H1 (cell line): ENCODE data around the gene AMN1. TPM values are rescaled to one million over a fixed set of nuclear protein-coding genes. Genes with fewer than 3 reads are reported as not detected.

Source experiments
- CTCF ChIA-PET: fragments of 300-600 bp; sonication (Branson Sonifier 250); formaldehyde crosslinking; loops from one replicate; lab custom pipeline; 2021; ENCODE audit not compliant: partially characterized antibody; lab: Charles Lee
- POLR2A ChIA-PET: fragments of 300-600 bp; sonication (Branson Sonifier 250); formaldehyde crosslinking; loops from one replicate; lab custom pipeline; 2021; ENCODE audit warnings: inconsistent platforms; ENCODE audit not compliant: partially characterized antibody; lab: Charles Lee
- DNase-seq, 2 experiments: peaks; one replicate each; pipeline versions ENCODE4 v3.0.0 to v3.0.0-alpha.2; 2010 to 2022; ENCODE audit warnings: low spot score in 2 of 2, low read depth in 1 of 2, mixed read lengths in 1 of 2
- FAIRE-seq: peaks from 2 replicates; lab custom pipeline; 2011; peaks lifted over from hg19 to GRCh38; lab: Jason Lieb, UNC
- H2AFZ ChIP-seq: 2 replicates; pipeline ENCODE4 v1.8.1; 2012; ENCODE audit warnings: low read length, inconsistent platforms
- H2AK5ac ChIP-seq: 2 replicates; pipeline ENCODE4 v1.6.1; 2013; ENCODE audit warnings: low read depth, low read length
- H2BK120ac ChIP-seq: replicated peaks from 2 replicates; pipeline ENCODE3; 2013; ENCODE audit warnings: low read depth, low read length, inconsistent platforms
- H2BK12ac ChIP-seq: 2 replicates; pipeline ENCODE4 v1.6.1; 2013; ENCODE audit warnings: low read depth, low read length
- H2BK15ac ChIP-seq: 2 replicates; pipeline ENCODE4 v1.6.1; 2013; ENCODE audit warnings: low read length
- H2BK20ac ChIP-seq: 2 replicates; pipeline ENCODE4 v1.6.1; 2013; ENCODE audit warnings: low read length
- H2BK5ac ChIP-seq: 2 replicates; pipeline ENCODE4 v1.6.1; 2013; ENCODE audit warnings: low read depth, low read length
- H3K14ac ChIP-seq: 2 replicates; pipeline ENCODE4 v1.6.1; 2013; ENCODE audit warnings: inconsistent platforms; ENCODE audit not compliant: insufficient read length
- H3K18ac ChIP-seq: 2 replicates; pipeline ENCODE4 v1.6.1; 2013; ENCODE audit warnings: low read length; ENCODE audit errors: extremely low read depth
- H3K23ac ChIP-seq: 2 replicates; pipeline ENCODE4 v1.6.1; 2013; ENCODE audit warnings: inconsistent platforms; ENCODE audit not compliant: insufficient read length
- H3K23me2 ChIP-seq: 2 replicates; pipeline ENCODE4 v1.6.1; 2013; ENCODE audit warnings: low read depth, low read length
- H3K27ac ChIP-seq: 2 replicates; pipeline ENCODE4 v1.6.1; 2011; ENCODE audit warnings: low read depth, low read length, inconsistent platforms
- H3K27me3 ChIP-seq, 4 experiments: replicated peaks in 1 of 4; 1 replicate in 1 of 4; 2 replicates in 3 of 4; pipeline versions ENCODE4 v1.6.1 to v1.8.1; 2011 to 2013; ENCODE audit warnings: low read length in 3 of 4, mild to moderate bottlenecking in 3 of 4, inconsistent platforms in 2 of 4, mixed read lengths in 2 of 4, moderate library complexity in 1 of 4; ENCODE audit not compliant: control insufficient read depth in 3 of 4, insufficient read depth in 3 of 4; ENCODE audit errors: extremely low read depth in 1 of 4
- H3K36me3 ChIP-seq, 4 experiments: 2 replicates each; pipeline versions ENCODE4 v1.6.1 to v1.8.1; 2011 to 2013; ENCODE audit warnings: mild to moderate bottlenecking in 4 of 4, low read length in 3 of 4, moderate library complexity in 2 of 4, control low read depth in 1 of 4, inconsistent platforms in 1 of 4; ENCODE audit not compliant: insufficient read depth in 4 of 4, control insufficient read depth in 2 of 4
- H3K4ac ChIP-seq: replicated peaks from 2 replicates; pipeline ENCODE3; 2013; ENCODE audit warnings: low read length, low read depth, mixed read lengths, inconsistent platforms; ENCODE audit not compliant: insufficient read length
- H3K4me1 ChIP-seq, 4 experiments: replicated peaks in 1 of 4; 1 replicate in 1 of 4; 2 replicates in 3 of 4; pipeline versions ENCODE4 v1.6.1 to v1.8.1; 2011 to 2013; ENCODE audit warnings: low read length in 3 of 4, inconsistent platforms in 2 of 4, mixed read lengths in 1 of 4; ENCODE audit not compliant: insufficient read depth in 4 of 4, control insufficient read depth in 3 of 4
- H3K4me2 ChIP-seq, 2 experiments: 2 replicates each; pipeline versions ENCODE4 v1.6.1 to v1.8.1; 2011 to 2013; ENCODE audit warnings: low read depth in 2 of 2, low read length in 2 of 2, control low read depth in 1 of 2, inconsistent platforms in 1 of 2, mild to moderate bottlenecking in 1 of 2; ENCODE audit not compliant: insufficient read depth in 1 of 2
- H3K4me3 ChIP-seq, 4 experiments: fragments of 200-600, 300-600 bp in 1 of 4; sonication (generic), shearing (Covaris generic), sonication (Bioruptor Twin) in 1 of 4; 2 replicates each; pipeline versions ENCODE4 v1.5.1 to v1.8.1; 2011 to 2016; ENCODE audit warnings: low read length in 4 of 4, low read depth in 3 of 4, control low read depth in 2 of 4, inconsistent platforms in 2 of 4, mild to moderate bottlenecking in 2 of 4, mixed read lengths in 1 of 4, moderate library complexity in 1 of 4; ENCODE audit not compliant: insufficient read depth in 2 of 4; ENCODE audit errors: extremely low read depth in 1 of 4
- H3K56ac ChIP-seq: replicated peaks from 2 replicates; pipeline ENCODE3; 2013; ENCODE audit warnings: low read depth, mild to moderate bottlenecking, mixed read lengths, low read length, inconsistent platforms; ENCODE audit not compliant: insufficient read length
- H3K79me1 ChIP-seq: 2 replicates; pipeline ENCODE4 v1.6.1; 2013; ENCODE audit warnings: low read depth, low read length, control low read depth
- H3K79me2 ChIP-seq, 2 experiments: 2 replicates each; pipeline versions ENCODE4 v1.6.1 to v1.8.1; 2012 to 2013; ENCODE audit warnings: low read length in 2 of 2, mild to moderate bottlenecking in 2 of 2, inconsistent platforms in 1 of 2; ENCODE audit not compliant: insufficient read depth in 2 of 2, control insufficient read depth in 1 of 2
- H3K9ac ChIP-seq, 4 experiments: replicated peaks in 1 of 4; 1 replicate in 1 of 4; 2 replicates in 3 of 4; pipeline versions ENCODE4 v1.6.1 to v1.8.1; 2011 to 2013; ENCODE audit warnings: low read depth in 3 of 4, low read length in 3 of 4, control low read depth in 2 of 4, mild to moderate bottlenecking in 2 of 4, moderate library complexity in 2 of 4, inconsistent platforms in 1 of 4; ENCODE audit errors: extremely low read depth in 1 of 4
- H3K9me3 ChIP-seq, 2 experiments: 2 replicates each; pipeline versions ENCODE4 v1.6.1 to v1.8.1; 2012 to 2013; ENCODE audit warnings: mild to moderate bottlenecking in 2 of 2, moderate library complexity in 2 of 2, control low read depth in 1 of 2, inconsistent platforms in 1 of 2, low read depth in 1 of 2, low read length in 1 of 2, mixed read lengths in 1 of 2; ENCODE audit not compliant: insufficient read depth in 2 of 2
- H4K20me1 ChIP-seq, 2 experiments: replicated peaks in 1 of 2; 2 replicates each; pipeline versions ENCODE3 to v1.8.1; 2011 to 2013; ENCODE audit warnings: inconsistent platforms in 2 of 2, low read length in 2 of 2, mild to moderate bottlenecking in 1 of 2; ENCODE audit not compliant: insufficient read depth in 2 of 2, control insufficient read depth in 1 of 2
- H4K5ac ChIP-seq: 2 replicates; pipeline ENCODE4 v1.6.1; 2013; ENCODE audit warnings: low read length, low read depth, mixed read lengths, inconsistent platforms; ENCODE audit not compliant: insufficient read length
- H4K8ac ChIP-seq: 2 replicates; pipeline ENCODE4 v1.8.0; 2013; ENCODE audit warnings: mild to moderate bottlenecking, moderate library complexity, low read length, inconsistent platforms; ENCODE audit not compliant: insufficient read depth; ENCODE audit errors: extremely low read depth
- H4K91ac ChIP-seq: replicated peaks from 2 replicates; pipeline ENCODE3; 2013; ENCODE audit warnings: low read length, mixed read lengths, inconsistent platforms; ENCODE audit not compliant: insufficient read length
- CHD2 ChIP-seq: IDR thresholded peaks from 2 replicates; pipeline ENCODE4 v1.6.1; 2012; ENCODE audit warnings: low read length, improper control_type of control experiment
- GTF2F1 ChIP-seq: IDR thresholded peaks from 2 replicates; pipeline ENCODE4 v1.6.1; 2012; ENCODE audit warnings: low read depth, low read length, improper control_type of control experiment, borderline replicate concordance
- POLR2AphosphoS5 ChIP-seq: IDR thresholded peaks from 2 replicates; pipeline ENCODE4 v1.6.1; 2011; ENCODE audit warnings: low read depth, low read length
- SIX5 ChIP-seq: IDR thresholded peaks from 2 replicates; pipeline ENCODE4 v1.6.1; 2011; ENCODE audit warnings: mild to moderate bottlenecking, low read depth, low read length
- SP4 ChIP-seq: IDR thresholded peaks from 2 replicates; pipeline ENCODE4 v1.6.1; 2012; ENCODE audit warnings: low read length, inconsistent platforms
- TCF12 ChIP-seq: IDR thresholded peaks from 2 replicates; pipeline ENCODE4 v1.6.1; 2011; ENCODE audit warnings: low read depth, mild to moderate bottlenecking, low read length
- whole genome bisulfite sequencing, 2 experiments: shearing (Covaris generic) in 1 of 2; methylation state at CpG; one replicate each; pipeline versions ENCODE4 v1.1.6 to v1.1.7; 2013 to 2015; ENCODE audit warnings: low lambda C conversion rate in 2 of 2, mixed read lengths in 2 of 2, inconsistent platforms in 1 of 2, low coverage in 1 of 2, missing lambda C conversion rate in 1 of 2; ENCODE audit not compliant: insufficient replicate concordance in 2 of 2, insufficient coverage in 1 of 2, insufficient read length in 1 of 2; ENCODE audit errors: extremely low coverage in 1 of 2, missing lambda C conversion rate in 1 of 2; 5-methylcytosine and 5-hydroxymethylcytosine counted together
- polyA plus RNA-seq, 7 experiments: library from polyadenylated mRNA; depleted of rRNA in 3 of 7; stranded (reverse) in 5 of 7; unstranded in 2 of 7; fragments of >200 nt in 5 of 7; fragments of 200-250 nt in 2 of 7; gene quantifications; 1 replicate in 5 of 7; 2 replicates in 1 of 7; 4 replicates in 1 of 7; pipeline versions ENCODE4 v1.2.1 to v1.2.3, GENCODE V29; 2011 to 2013; ENCODE audit warnings: missing spikeins in 2 of 7, mixed read lengths in 2 of 7
- total RNA-seq: library from RNA; stranded (reverse); fragmentation: NEBNext Ultra II Directional; extraction: Animal tissue kit (Norgen Biotek cat#: 25700); gene quantifications from 2 replicates; pipeline ENCODE4 v1.2.1, GENCODE V29; 2021

The AMN1 gene
- total and polyA plus RNA-seq, 2 of the 8 experiments (the other 6 are each of a cell fraction or from before 2014, with no cell fraction given), result 7.5 to 13.8 TPM

DNA sequence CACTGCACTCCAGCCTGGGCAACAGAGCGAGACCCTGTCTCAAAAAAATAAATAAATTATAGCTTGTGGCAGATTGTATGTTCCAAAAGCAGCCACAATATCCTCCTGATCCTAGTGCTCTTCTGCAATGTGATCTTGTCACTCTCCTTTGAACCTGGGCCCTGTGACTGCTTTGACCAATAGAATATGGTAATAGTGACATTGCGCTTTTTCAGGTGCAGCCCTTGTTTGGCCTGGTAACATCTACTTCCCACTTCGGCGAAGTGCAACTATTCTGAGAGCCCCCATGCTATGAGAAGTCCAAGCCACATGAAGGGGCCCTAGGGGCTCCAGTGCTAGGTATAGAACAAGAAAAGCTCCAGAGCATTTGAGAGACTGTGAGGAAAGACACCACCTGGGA is 106.8 kb downstream of the AMN1 start:
- Histone ChIP-seq H2AK5ac (no peak overlapping the region), H3K23me2 (no peaks in the 10 kb centered on the region), H3K14ac (no peak overlapping the region), H3K4me3 (no peak overlapping the region), H2BK15ac (no peak overlapping the region), H3K56ac (no peak overlapping the region), H3K79me2 (no peaks in the 10 kb centered on the region), H4K91ac (no peak overlapping the region), H3K79me1 (no peaks in the 10 kb centered on the region), H3K4me1 (no peaks in the 10 kb centered on the region), H4K5ac (no peak overlapping the region), H4K8ac (no peak overlapping the region), H4K20me1 (no peaks in the 10 kb centered on the region), H2BK20ac (no peak overlapping the region), H3K9me3 (no peaks in the 10 kb centered on the region), H3K36me3 (no peaks in the 10 kb centered on the region), H3K4ac (no peak overlapping the region), H3K9ac (no peak overlapping the region), H3K23ac (no peak overlapping the region), H3K27me3 (no peaks in the 10 kb centered on the region), H3K27ac (no peak overlapping the region), H2BK12ac (no peak overlapping the region), H2BK120ac (no peak overlapping the region), H3K18ac (no peak overlapping the region), H2BK5ac (no peak overlapping the region), H2AFZ (no peak overlapping the region), H3K4me2 (no peak overlapping the region)
- 100% methylated on average over 4 of the region's 4 CpGs; no CpG with 5 or more reads in 1 of the 2 experiments for WGBS, 2 experiments
- no peak for DNase-seq
- CTCF ChIA-PET, result interaction anchor here (1.0 to 3.9 kb wide), 6 partner anchors 11 to 350 kb away, joined by 3 to 16 read pairs (median 5); no protein-coding TSS in a partner anchor
- no peak for FAIRE-seq
- POLR2A ChIA-PET, result interaction anchor here (0.6 kb wide), 1 partner anchor 16 kb away, joined by 4 read pairs; no protein-coding TSS in a partner anchor
- TF ChIP-seq POLR2AphosphoS5 (no peak), CHD2 (no peak), GTF2F1 (no peak), SP4 (no peak), TCF12 (no peak), SIX5 (no peak)
